Subcutaneous abdominal adipose tissue (tissue), 5 donors: ENCODE measurements around the gene SLC4A5.
A peak's percentile ranks its signal among the peaks of the same experiment; 100 is the strongest.

Experiments
- H3K27ac ChIP-seq: one replicate; pipeline ENCODE4 v1.7.0; 2013; ENCODE audit warnings: low read depth, mild to moderate bottlenecking, inconsistent platforms, low read length, moderate library complexity
- H3K27me3 ChIP-seq, 5 donors: one replicate each; pipeline ENCODE4 v1.7.0; 2013; ENCODE audit warnings: low read length in 5 of 5, inconsistent platforms in 1 of 5; ENCODE audit not compliant: control insufficient read depth in 5 of 5, insufficient read depth in 4 of 5
- H3K36me3 ChIP-seq, 5 donors: one replicate each; pipeline ENCODE4 v1.7.0; 2013; ENCODE audit warnings: low read length in 5 of 5; ENCODE audit not compliant: control insufficient read depth in 5 of 5, insufficient read depth in 5 of 5
- H3K4me1 ChIP-seq, 5 donors: one replicate each; pipeline ENCODE4 v1.7.0; 2013; ENCODE audit warnings: low read length in 5 of 5, mild to moderate bottlenecking in 3 of 5, moderate library complexity in 1 of 5; ENCODE audit not compliant: control insufficient read depth in 5 of 5, insufficient read depth in 5 of 5
- H3K4me3 ChIP-seq, 5 donors: one replicate each; pipeline ENCODE4 v1.7.0; 2013; ENCODE audit warnings: low read length in 5 of 5, low read depth in 1 of 5
- H3K9ac ChIP-seq, 5 donors: one replicate each; pipeline ENCODE4 v1.7.0; 2013; ENCODE audit warnings: low read length in 5 of 5, mild to moderate bottlenecking in 4 of 5, moderate library complexity in 3 of 5
- H3K9me3 ChIP-seq, 5 donors: one replicate each; pipeline ENCODE4 v1.7.0; 2013; ENCODE audit warnings: low read length in 5 of 5; ENCODE audit not compliant: control insufficient read depth in 5 of 5
- donor health status: healthy.
- donor health status: healthy.
- donor health status: healthy.
- donor health status: healthy.
- donor health status: healthy.

Gene SLC4A5

DNA sequence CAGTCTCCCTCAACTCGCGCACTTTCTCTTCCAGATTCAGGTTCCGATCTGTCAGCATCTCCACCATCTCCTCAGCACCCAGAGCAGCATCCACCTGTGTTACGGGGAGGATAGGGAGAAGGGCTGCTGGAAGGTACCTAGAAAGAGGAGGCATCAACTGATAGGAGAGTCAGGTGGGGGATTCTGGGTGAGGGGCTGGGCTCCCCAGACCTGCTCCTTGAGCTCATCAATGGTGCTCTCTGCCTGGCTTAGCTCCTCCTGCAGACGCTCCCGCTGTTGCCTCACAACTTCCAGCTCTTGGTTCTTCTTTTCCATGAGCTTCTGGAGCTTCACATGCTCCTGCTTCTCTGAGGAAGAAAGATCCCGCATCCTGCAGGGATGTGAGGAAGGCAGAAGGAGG lies 26.8 kb upstream of the SLC4A5 start:
- Histone ChIP-seq H3K36me3 (peaks cover 0 to 76% (median 66%) of the 10 kb centered on the region in 5 donors), H3K27me3 (no peaks in the 10 kb centered on the region), H3K4me3 (no peak overlapping the region), H3K9me3 (no peaks in the 10 kb centered on the region), H3K9ac (no peak overlapping the region), H3K4me1 (peaks cover 0 to 25% (median 18%) of the 10 kb centered on the region in 5 donors), H3K27ac (no peak overlapping the region)

DNA sequence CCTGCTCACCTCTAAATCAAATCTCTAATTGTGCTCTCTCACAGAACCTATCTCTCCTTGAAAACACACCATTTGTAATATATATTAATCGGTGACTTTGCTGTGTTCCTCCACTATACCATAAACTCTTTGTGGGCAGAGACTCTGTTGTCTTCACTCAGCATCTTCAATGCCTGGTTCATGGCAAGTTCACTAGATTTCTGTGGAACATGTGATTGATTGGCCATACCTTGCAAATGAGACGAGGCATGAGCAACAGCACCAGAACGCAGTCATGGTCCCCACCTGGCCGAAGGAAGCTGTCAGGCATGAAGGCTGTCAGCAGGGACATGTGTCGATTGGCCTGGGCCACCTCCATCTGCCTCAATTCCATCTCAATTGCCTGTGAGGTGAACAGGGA lies 25.3 kb upstream of the SLC4A5 start:
- Histone ChIP-seq H3K9me3 (no peaks in the 10 kb centered on the region), H3K4me3 (no peak overlapping the region), H3K36me3 (peaks cover 6 to 86% (median 81%) of the 10 kb centered on the region in 5 donors), H3K27ac (no peak overlapping the region), H3K4me1 (peaks cover 0 to 14% (median 10%) of the 10 kb centered on the region in 5 donors), H3K27me3 (no peaks in the 10 kb centered on the region), H3K9ac (no peak overlapping the region)

DNA sequence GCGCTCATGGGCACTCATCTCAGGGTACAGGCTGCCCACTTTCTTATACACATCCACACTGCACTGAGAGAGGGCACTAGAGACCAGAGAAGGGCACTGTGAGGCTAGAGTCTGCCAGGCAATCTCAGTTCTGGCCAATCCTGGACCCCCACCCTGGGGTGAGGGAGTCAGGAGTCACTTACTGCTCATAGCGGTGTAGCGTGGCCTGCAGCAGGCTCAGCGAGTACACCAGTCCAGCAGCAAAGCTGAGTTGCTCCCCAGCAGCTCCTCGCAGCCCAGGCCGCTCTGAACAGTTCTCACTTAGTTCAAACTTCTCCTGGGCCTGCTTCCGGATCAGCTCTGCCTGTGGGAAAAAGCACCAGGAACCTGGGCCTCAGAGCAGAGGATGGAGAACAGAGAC lies 24.6 kb upstream of the SLC4A5 start:
- no peaks in the 10 kb centered on the region for H3K27me3 ChIP-seq
- H3K4me3 ChIP-seq, result no peak overlapping the region
- peaks cover 6 to 93% (median 88%) of the 10 kb centered on the region in 5 donors for H3K36me3 ChIP-seq
- no peak overlapping the region for H3K9ac ChIP-seq
- H3K4me1 ChIP-seq, result peaks cover 0 to 7% (median 3%) of the 10 kb centered on the region in 5 donors
- no peak overlapping the region for H3K27ac ChIP-seq
- H3K9me3 ChIP-seq, result no peaks in the 10 kb centered on the region

DNA sequence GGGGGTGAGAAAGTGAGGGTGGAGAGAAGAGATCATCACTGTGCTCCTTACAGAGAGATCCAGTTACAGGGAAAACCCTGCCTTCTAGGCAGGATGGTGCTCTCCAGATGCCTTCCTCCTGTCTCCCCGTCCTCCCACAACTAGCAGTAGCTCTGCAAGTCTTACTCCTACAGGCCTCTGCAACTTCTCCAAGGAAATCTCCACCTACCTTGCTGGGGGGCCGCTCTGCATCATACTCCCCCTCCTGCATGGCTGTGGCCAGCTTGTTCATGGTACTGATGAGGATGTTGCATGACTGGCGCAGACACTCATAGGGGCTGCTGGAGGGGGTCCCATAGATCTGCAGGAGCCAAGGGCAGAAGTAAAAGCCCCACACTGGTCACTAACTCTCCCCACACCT lies 22.8 kb upstream of the SLC4A5 start:
- Histone ChIP-seq H3K9me3 (no peaks in the 10 kb centered on the region), H3K4me1 (peaks cover 0 to 4% (median 0%) of the 10 kb centered on the region in 5 donors), H3K9ac (no peak overlapping the region), H3K36me3 (peaks cover 6 to 100% (median 98%) of the 10 kb centered on the region in 5 donors), H3K27me3 (no peaks in the 10 kb centered on the region), H3K4me3 (no peak overlapping the region), H3K27ac (no peak overlapping the region)

DNA sequence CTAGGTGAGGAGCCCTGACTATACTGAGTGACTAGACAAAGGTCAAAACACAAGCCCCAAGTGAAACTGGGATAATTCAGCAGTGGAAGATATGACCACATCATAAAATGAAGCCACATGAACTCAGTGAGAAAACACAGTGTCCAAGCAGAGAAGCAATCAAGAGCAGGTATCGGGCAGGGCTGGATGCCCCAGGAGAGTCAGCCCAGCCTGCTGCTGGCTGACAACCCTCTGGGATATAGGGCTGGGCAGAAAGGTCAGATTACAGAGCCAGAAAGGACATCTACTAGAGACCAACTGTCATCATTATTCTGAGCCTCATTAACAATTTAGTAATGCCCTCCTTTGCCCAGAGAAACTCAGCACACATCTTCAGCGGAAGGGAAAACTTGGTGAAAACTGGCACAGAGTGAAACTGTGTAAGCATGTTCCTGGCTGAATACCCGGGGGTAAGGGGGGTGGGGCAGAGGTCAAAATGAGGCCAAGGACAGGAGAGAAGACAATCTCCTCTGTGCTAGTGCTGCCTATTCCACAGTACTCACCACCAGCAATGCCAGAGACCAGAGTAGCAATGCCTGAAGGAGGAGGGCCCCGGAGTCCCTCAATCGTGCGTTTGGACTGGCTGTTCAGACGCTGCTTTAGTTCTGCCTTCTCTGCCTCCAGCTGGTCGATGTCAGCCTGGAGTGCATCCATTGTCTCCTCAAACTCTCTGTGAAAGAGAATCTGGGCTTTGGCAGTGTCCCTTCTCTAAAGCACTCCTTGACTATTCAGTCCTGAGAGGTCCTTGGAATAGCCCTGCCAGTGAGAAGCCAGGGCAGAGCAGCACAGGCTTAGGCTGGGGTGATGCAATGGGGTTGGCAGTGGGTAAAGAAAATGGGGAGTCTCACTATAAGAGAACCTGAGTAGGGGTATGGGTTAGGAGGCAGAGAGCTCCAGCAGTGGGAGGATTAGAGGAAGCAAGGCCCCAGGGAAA lies 21.6 kb upstream of the SLC4A5 start:
- Histone ChIP-seq H3K4me1 (peaks cover 0 to 4% (median 0%) of the 10 kb centered on the region in 5 donors), H3K9ac (peak overlapping the region in 2 of 5 donors; percentile 17 to 23), H3K27me3 (no peaks in the 10 kb centered on the region), H3K9me3 (no peaks in the 10 kb centered on the region), H3K36me3 (peaks cover 6 to 100% (median 99%) of the 10 kb centered on the region in 5 donors), H3K4me3 (no peak overlapping the region), H3K27ac (no peak overlapping the region)

DNA sequence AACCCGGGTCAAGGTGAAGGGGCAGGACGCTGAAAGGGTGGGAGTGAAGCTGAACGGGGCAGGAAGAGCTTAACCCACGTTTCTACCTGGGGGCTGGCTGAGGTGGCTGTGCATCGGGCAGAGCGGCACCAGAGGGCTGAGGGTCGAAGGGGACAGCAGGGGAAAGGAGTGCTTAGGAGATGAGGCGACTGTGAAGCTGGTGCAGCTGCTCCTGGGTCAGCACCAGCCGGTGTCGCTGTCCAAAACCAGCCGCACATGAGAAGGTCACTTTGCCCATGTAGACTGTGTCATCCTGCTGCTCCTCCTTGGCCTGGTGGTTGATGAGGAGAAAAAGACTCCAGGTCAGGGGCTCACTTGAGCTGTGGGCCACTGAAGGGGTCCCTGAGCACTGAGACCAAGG lies 18.1 kb upstream of the SLC4A5 start:
- peaks cover 0 to 4% (median 0%) of the 10 kb centered on the region in 5 donors for H3K4me1 ChIP-seq
- H3K9ac ChIP-seq, result no peak overlapping the region
- H3K27me3 ChIP-seq, result no peaks in the 10 kb centered on the region
- H3K36me3 ChIP-seq, result peaks cover 9 to 98% (median 93%) of the 10 kb centered on the region in 5 donors
- no peak overlapping the region for H3K4me3 ChIP-seq
- H3K9me3 ChIP-seq, result no peaks in the 10 kb centered on the region
- no peak overlapping the region for H3K27ac ChIP-seq

DNA sequence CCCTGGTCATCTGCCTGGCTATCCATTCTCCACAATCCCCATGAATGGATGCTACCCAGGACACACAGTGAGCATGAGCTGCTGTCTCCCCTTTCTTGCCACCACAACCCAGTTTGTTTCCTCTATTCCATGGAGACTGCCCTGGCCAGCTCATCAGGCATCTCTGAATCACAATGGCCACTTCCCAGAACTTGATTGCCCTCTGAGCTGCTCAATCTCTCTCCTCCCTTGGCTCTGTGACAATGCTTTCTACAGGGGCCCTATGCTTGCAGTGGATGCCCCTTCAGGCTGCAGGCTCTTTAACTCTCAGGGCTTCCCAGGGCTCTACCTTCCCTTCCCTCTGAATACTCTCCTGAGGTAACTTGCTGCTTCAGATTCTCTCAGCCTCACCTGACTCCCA lies 14.4 kb upstream of the SLC4A5 start:
- no peak overlapping the region for H3K27ac ChIP-seq

DNA sequence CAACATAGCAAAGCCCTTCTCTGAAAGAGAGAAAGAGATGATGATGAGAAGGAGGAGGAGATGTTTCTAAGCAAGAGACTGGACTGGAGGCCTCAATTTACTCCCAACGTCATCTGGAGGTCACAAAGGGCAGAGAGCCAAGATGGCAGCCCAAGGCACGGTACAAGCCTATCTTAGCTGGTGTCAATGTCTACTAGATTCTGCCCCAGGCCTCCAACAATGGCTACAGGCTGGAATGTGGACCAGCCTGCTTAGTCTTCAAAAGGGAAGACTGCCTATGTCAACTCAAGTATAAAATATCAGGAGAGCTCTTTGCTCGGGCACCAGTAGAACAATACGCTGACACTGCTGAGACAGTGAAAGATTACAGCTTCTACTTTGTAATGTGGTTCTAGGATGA lies 6.7 kb upstream of the SLC4A5 start:
- H3K9ac ChIP-seq, result no peak overlapping the region
- H3K4me1 ChIP-seq, result no peaks in the 10 kb centered on the region
- H3K27ac ChIP-seq, result no peak overlapping the region

More for the DNA sequence above, 14.4 kb upstream of the SLC4A5 start:
- Histone ChIP-seq H3K4me1 (no peaks in the 10 kb centered on the region), H3K4me3 (no peak overlapping the region), H3K9me3 (no peaks in the 10 kb centered on the region), H3K36me3 (peaks cover 4 to 67% (median 62%) of the 10 kb centered on the region in 5 donors), H3K27me3 (no peaks in the 10 kb centered on the region), H3K9ac (no peak overlapping the region)

DNA sequence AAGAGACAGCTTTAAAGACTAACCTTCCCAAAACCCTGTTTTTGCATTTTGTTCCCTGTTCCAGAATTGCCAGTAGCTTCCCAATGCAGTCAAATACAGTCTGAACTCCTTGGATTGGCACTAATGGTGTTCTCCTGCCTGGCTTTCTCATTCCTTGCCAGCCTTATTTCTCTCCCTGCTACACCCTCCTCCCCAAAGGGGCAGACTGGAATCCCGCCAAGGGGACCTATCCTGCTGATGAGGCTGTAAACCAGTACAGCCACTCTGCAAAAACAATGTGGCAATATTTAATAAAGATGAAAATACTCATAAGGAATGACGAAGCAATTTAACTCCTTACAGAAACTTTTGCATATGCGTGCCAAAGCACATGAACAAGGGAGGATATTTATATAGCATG lies 4.5 kb upstream of the SLC4A5 start:
- Histone ChIP-seq H3K9me3 (no peaks in the 10 kb centered on the region), H3K4me3 (no peak overlapping the region), H3K9ac (peak overlapping the region in 1 of 5 donors; percentile 29), H3K27ac (no peak overlapping the region), H3K27me3 (no peaks in the 10 kb centered on the region), H3K4me1 (no peaks in the 10 kb centered on the region), H3K36me3 (no peaks in the 10 kb centered on the region)

More for the DNA sequence above, 6.7 kb upstream of the SLC4A5 start:
- H3K36me3 ChIP-seq, result no peaks in the 10 kb centered on the region
- H3K9me3 ChIP-seq, result no peaks in the 10 kb centered on the region
- H3K4me3 ChIP-seq, result no peak overlapping the region
- no peaks in the 10 kb centered on the region for H3K27me3 ChIP-seq

DNA sequence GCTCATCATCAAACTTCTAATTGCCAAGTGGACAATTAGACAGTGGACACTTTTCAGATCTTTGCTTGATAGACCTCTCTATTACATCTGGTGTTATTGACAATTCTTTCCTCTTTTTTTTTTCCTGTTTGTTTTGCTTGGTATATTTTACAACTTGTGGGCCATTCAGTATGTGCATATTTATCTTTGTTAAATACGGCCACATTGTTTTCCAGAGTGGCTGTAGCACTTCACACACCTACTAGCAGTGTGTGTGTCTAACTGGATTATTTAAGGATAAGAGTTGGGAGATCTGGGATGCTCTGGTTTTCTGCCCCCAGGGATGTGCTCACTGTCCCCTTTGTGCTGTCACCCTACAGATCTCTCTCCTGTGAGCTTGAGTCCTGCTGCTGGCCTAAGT lies 4.1 kb upstream of the SLC4A5 start:
- H3K9ac ChIP-seq, result peak overlapping the region in 1 of 5 donors; percentile 29

More for the DNA sequence above, 4.1 kb upstream of the SLC4A5 start:
- Histone ChIP-seq H3K4me3 (no peak overlapping the region), H3K9me3 (no peaks in the 10 kb centered on the region), H3K4me1 (no peaks in the 10 kb centered on the region), H3K36me3 (peaks cover 0 to 1% (median 0%) of the 10 kb centered on the region in 5 donors), H3K27me3 (no peaks in the 10 kb centered on the region), H3K27ac (no peak overlapping the region)
